Right lobe of liver (tissue), 6 donors: ENCODE measurements around the gene SPCS3. TPM values are rescaled to one million over a fixed set of nuclear protein-coding genes. Genes with fewer than 3 reads are reported as not detected.
"Not testable (repeated sequence)": the region's sequence is repeated elsewhere in the genome, so short reads cannot be mapped to it uniquely, and the experiment has no call there.

Experiments used
- ATAC-seq, 4 donors: fragments of 200-7000 bp; cut with Tn5 transposase; one replicate each; pipeline ENCODE4 v1.9.1; 2020; ENCODE audit warnings: mild to moderate bottlenecking in 4 of 4, moderate library complexity in 4 of 4
- DNase-seq, 3 donors: peaks; one replicate each; pipeline ENCODE4 v3.0.0-alpha.2; 2020
- H3K27ac ChIP-seq, 3 donors: fragments of 200-600 bp; one replicate each; pipeline ENCODE4 v1.8.0; 2022
- H3K27me3 ChIP-seq, 2 donors: fragments of 200-600 bp; one replicate each; pipeline ENCODE4 v1.8.0; 2022
- H3K36me3 ChIP-seq, 4 donors: fragments of 200-600 bp; sonication (generic) in 1 of 4; one replicate each; pipeline versions ENCODE4 v1.5.1 to v1.8.0; 2017 to 2022; ENCODE audit warnings: control low read depth in 1 of 4
- H3K4me1 ChIP-seq, 4 donors: fragments of 200-600 bp; sonication (generic) in 1 of 4; one replicate each; pipeline versions ENCODE4 v1.5.1 to v1.8.0; 2017 to 2022; ENCODE audit warnings: control low read depth in 1 of 4
- H3K4me3 ChIP-seq, 3 donors: fragments of 200-600 bp; one replicate each; pipeline ENCODE4 v1.8.0; 2022
- H3K9me3 ChIP-seq, 4 donors: fragments of 200-600 bp; sonication (generic) in 1 of 4; one replicate each; pipeline versions ENCODE4 v1.5.1 to v1.8.0; 2017 to 2022; ENCODE audit warnings: control low read depth in 1 of 4
- POLR2A ChIP-seq: fragments of 450-650 bp; IDR thresholded peaks from one replicate; pipeline ENCODE4 v1.6.1; 2017; ENCODE audit warnings: antibody characterized with exemption, mild to moderate bottlenecking
- WGBS: methylation state at CpG from one replicate; pipeline ENCODE4 v1.1.6; 2018; ENCODE audit warnings: low coverage, low lambda C conversion rate; ENCODE audit not compliant: insufficient coverage; ENCODE audit errors: missing lambda C conversion rate; 5-methylcytosine and 5-hydroxymethylcytosine counted together
- intact Hi-C, 2 donors: fragments of 100-400 bp; cut with DNase I; formaldehyde crosslinking; loops; one replicate each; pipeline versions ENCODE4 v1.11.2 to v1.14.1; 2022
- total RNA-seq, 6 experiments: library from RNA; depleted of rRNA in 2 of 6; stranded (reverse); fragments of >200 nt in 2 of 6; fragmentation: NEBNext Ultra II Directional in 3 of 6; extraction: Animal tissue kit (Norgen Biotek cat#: 25700) in 3 of 6; gene quantifications; one replicate each; pipeline versions ENCODE4 v1.1.0 to v1.2.4, GENCODE V29; 2016 to 2023
- TF ChIP-seq, protein P1 (sequence below), 4 donors: fragments of 200-600 bp in 3 of 4; fragments of 450-650 bp in 1 of 4; IDR thresholded peaks; one replicate each; pipeline versions ENCODE4 v1.5.1 to v1.8.0; 2016 to 2022; ENCODE audit warnings: antibody characterized with exemption in 4 of 4, mild to moderate bottlenecking in 2 of 4
- donor health status: DM: no; HTN: yes; CAD: no.
- donor health status: DM: no; HTN: no; CAD: no.
- donor health status: DM: no; HTN: no; CAD: no.
- donor health status: DM: no; HTN: yes; CAD: no.
- donor health status: DM: no; HTN: yes; CAD: no.

The SPCS3 gene
- total RNA-seq, 6 experiments from 2014 or later, result 49.7 to 97.4 (median 69.1) TPM

- intact Hi-C loops, result no loop called here
- no peak for TF ChIP-seq POLR2A
- TF ChIP-seq, protein P1, sequence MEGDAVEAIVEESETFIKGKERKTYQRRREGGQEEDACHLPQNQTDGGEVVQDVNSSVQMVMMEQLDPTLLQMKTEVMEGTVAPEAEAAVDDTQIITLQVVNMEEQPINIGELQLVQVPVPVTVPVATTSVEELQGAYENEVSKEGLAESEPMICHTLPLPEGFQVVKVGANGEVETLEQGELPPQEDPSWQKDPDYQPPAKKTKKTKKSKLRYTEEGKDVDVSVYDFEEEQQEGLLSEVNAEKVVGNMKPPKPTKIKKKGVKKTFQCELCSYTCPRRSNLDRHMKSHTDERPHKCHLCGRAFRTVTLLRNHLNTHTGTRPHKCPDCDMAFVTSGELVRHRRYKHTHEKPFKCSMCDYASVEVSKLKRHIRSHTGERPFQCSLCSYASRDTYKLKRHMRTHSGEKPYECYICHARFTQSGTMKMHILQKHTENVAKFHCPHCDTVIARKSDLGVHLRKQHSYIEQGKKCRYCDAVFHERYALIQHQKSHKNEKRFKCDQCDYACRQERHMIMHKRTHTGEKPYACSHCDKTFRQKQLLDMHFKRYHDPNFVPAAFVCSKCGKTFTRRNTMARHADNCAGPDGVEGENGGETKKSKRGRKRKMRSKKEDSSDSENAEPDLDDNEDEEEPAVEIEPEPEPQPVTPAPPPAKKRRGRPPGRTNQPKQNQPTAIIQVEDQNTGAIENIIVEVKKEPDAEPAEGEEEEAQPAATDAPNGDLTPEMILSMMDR (IDR thresholded peaks at IDR 0.05), result no peak
- Histone ChIP-seq H3K27me3 (no peaks in the 10 kb centered on the region), H3K4me1 (no peaks in the 10 kb centered on the region), H3K4me3 (no peak overlapping the region), H3K36me3 (no peaks in the 10 kb centered on the region), H3K27ac (no peak overlapping the region), H3K9me3 (no peaks in the 10 kb centered on the region)
- WGBS, result 66% methylated on average over 4 of the region's 4 CpGs
- no peak for ATAC-seq
- no peak for DNase-seq
These were observed 46.0 kb upstream of the SPCS3 start for GRCh38 chr4:176273736-176274135.

DNA sequence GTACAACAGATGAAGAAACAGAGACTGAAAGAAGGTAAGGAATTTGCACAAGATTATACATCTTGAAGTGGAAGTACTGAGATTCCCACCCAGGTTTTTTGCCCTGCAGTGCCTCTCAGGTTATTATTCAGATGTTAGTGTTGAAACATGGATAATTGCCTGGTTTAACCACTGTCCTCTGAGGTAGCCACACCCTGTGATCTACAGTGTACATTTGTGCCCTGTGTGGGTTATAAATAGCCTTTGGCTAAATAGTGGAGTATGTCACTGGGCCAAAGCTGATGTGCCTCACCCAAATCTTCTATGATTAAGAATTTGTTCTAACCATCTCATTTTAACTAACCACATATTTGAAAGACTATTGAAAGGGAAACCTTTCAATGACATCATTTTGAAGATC, 45.3 kb upstream of the SPCS3 start:
- DNase-seq, result no peak
- Histone ChIP-seq H3K4me1 (no peaks in the 10 kb centered on the region), H3K36me3 (no peaks in the 10 kb centered on the region), H3K27me3 (no peaks in the 10 kb centered on the region), H3K27ac (no peak overlapping the region), H3K9me3 (no peaks in the 10 kb centered on the region), H3K4me3 (no peak overlapping the region)
- ATAC-seq, result no peak
- no peak for TF ChIP-seq POLR2A
- intact Hi-C loops, result no loop called here

DNA sequence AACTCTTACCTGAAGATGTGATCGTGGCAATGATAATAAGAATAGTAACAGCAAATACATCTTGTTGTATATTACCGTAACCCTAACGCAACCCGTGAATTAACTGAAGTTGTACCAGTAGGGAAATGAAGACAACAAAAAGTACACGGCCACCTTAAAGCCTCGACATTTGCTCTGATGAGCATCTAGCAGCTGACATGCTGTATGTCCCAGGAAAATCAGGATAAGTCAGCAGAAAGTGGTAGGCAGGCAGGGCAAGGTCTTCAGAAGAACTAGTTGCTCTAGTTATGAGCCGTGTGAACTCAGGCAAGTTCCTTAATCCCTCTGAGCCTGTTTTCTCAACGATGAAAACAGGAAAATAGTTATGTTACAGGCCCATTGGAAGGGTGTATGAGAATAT, 43.1 kb upstream of the SPCS3 start:
- intact Hi-C loops, result no loop called here
- ATAC-seq, result no peak
- Histone ChIP-seq H3K4me1 (no peaks in the 10 kb centered on the region), H3K4me3 (peak overlapping the region in 1 of 3 donors; percentile 41), H3K27me3 (no peaks in the 10 kb centered on the region), H3K9me3 (no peaks in the 10 kb centered on the region), H3K36me3 (no peaks in the 10 kb centered on the region), H3K27ac (no peak overlapping the region)
- WGBS, result 75% methylated on average over 8 of the region's 8 CpGs
- DNase-seq, result no peak
- TF ChIP-seq, protein P1 (IDR thresholded peaks at IDR 0.05), result no peak
- TF ChIP-seq POLR2A, result no peak

DNA sequence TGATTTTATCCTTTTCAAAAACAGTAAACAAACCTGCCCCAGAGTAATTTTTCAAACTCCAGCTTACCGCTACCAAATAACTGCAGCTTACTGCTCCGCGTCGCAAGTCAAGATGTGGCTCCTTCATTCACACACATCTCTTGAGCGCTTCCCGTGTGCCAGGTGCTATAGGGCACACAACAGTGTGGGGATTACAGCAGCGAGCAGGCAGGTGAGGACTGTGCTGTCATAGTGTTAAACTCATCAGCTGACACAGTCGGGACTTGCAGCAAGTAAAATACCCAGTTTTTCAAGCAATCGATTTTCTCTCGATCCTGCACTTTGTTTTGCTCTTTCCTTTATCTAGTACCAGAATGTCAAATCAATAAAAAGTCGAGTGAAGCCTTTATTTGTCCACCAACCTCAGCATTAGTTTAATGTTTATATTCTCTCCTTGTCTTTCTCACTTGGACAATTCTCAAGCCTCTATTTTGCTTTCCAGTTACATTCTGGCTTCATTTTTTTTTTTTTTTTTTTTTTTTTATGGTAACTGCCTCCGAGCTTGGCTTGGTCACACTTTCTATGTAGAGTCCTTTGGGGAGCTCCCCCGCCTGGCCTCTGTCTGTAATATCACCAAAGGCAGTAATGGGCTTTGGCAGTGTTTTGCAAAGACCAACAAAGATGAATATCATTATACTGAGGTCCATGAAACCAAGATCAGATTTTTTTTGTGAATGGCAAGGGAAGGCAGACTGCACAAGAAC, 42.4 kb upstream of the SPCS3 start:
- H3K4me1 ChIP-seq, result no peaks in the 10 kb centered on the region
- peak; percentile 55 to 65 (median 64) for DNase-seq
- peak overlapping the region in 2 of 3 donors; percentile 25 to 41 for H3K4me3 ChIP-seq
- H3K36me3 ChIP-seq, result no peaks in the 10 kb centered on the region
- TF ChIP-seq, protein P1 (IDR thresholded peaks at IDR 0.05), result peak; percentile 16 to 57 (median 48)
- TF ChIP-seq POLR2A, result no peak
- ATAC-seq, result peak; percentile 97 to 99 (median 98)
- WGBS, result 38% methylated on average over 10 of the region's 13 CpGs
- intact Hi-C loops, result no loop called here
- no peaks in the 10 kb centered on the region for H3K27me3 ChIP-seq
- H3K27ac ChIP-seq, result no peak overlapping the region
- no peaks in the 10 kb centered on the region for H3K9me3 ChIP-seq

- H3K4me1 ChIP-seq, H3K4me3 ChIP-seq, H3K9me3 ChIP-seq, intact Hi-C loops, H3K27me3 ChIP-seq, ATAC-seq, H3K36me3 ChIP-seq, H3K27ac ChIP-seq, DNase-seq: not testable (repeated sequence)
- 78% methylated on average over 1 of the region's 1 CpG for WGBS
These were observed 40.2 kb upstream of the SPCS3 start for GRCh38 chr4:176279560-176279959.
